Activated CD4-positive, alpha-beta T cell treated with anti-CD3 and anti-CD28 coated beads for 24 hours (primary cell): ENCODE data around the gene MSI2.

ENCODE experiments used
- DNase-seq, 2 donors: peaks; one replicate each; pipeline ENCODE4 v3.0.0-alpha.2; 2020; ENCODE audit warnings: low read depth in 2 of 2

MSI2 gene

GRCh38 chr17:57246257-57246656 is 10.1 kb upstream of the MSI2 start:
- DNase-seq: no peak

- DNase-seq: no peak
Observed at GRCh38 chr17:57247261-57247660, 9.1 kb upstream of the MSI2 start.

DNA sequence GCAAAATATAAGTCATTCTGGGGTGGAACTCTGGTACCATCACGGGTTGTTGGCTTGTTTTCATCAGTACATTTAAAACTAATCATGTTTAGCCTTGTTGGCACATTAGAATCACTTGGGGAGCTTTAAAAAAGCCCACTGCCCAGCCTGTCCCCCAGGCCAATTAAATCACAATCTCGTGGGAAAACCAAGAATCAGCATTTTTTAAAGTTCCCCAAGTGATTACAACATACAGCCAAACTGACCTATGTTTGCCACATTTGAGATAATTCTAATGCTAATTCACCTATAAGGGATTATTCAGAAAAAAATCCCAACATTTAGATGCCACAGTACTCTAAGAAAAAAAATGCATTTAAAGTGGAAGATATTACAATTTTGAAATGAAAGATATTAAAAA is 8.4 kb upstream of the MSI2 start:
- no peak for DNase-seq

DNA sequence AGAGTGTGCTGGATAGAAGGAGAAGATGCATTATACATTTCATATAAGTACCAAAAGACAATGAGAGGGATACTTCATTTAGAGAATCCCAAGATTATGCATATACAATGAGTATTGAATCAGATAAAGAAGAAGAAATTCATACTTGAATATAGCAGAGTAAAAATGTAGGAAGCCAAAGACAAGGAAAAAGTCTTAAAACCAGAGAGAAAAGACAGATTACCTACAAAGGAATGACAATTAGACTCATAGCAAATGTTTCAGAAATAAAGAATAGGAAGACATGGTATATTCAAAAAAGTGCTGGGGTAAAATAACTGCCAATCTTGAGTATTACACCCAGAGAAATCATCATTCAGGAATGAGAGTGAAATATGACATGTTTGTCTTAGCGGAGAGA is 6.8 kb upstream of the MSI2 start:
- DNase-seq: no peak

- no peak for DNase-seq
Observed at GRCh38 chr17:57251211-57251787, 5.0 kb upstream of the MSI2 start.

GRCh38 chr17:57253362-57254065 is 2.8 kb upstream of the MSI2 start:
- no peak for DNase-seq

GRCh38 chr17:57255182-57255775 is 1.0 kb upstream of the MSI2 start:
- DNase-seq: no peak

- no peak for DNase-seq
Observed at GRCh38 chr17:57256708-57257112, 387 bp downstream of the MSI2 start.

- DNase-seq: no peak
Observed at GRCh38 chr17:57257195-57257894, 1.0 kb downstream of the MSI2 start.

DNA sequence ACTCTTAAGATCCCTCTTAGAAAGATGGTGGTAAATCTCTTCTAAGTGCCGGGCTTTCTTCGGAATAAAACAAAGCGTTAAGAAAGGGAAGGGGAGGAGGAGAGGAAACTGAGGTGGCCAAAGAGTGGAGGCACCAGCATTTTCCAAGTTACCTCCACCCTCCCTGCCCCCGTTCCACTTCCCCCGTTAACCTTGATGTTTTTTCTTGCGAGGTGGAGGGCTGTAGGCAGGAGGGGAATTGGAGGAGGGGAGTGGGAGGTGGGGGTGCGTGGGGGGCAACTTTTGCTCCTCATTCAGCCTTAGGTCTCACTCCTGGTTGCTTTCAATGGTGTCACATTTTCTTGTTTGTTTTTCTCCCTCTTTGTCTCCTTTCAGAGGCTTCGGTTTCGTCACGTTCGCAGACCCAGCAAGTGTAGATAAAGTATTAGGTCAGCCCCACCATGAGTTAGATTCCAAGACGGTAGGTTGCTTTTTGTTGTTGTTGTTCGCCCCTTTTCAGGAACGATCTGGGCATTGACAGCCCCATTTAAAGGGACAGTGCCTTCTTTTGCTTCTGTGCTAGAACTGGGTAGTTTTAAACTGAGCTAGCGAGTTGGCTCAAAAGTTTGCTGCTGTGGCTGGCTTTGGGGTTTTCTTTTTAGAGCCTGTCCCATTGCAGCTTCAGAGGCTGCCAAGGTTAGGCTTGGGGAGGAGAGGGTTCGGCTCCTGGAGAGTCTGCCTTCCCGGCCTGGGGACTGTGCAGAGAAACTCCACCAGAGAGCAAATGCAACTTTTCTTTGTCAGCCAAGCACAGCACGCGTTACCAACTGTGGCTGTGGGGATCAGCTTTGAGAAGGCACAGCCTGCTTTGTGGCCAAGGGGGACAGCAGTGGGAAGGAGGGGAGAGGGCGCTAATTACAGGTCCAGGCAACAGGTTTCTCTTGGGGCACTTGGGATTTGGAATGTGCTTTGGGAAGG is 1.9 kb downstream of the MSI2 start:
- no peak for DNase-seq

DNA sequence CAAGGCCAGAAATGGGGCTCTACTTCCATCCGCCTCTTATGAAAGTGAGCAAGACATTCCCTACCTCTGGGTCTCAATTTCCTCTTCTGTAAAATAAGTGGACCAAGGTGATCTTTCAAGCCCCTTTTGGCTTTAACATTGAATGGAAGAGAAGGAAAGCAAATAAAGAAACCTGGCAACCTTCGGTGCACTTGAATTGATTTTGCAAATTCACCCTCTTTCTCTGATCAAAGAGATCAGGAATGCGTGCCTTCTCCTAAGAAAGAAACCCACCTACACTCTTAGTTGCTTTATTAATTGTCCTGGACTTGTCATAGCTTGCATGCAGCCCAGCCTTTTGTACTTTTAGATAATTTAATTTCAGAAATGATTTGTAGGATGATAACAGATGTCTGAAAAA is 3.0 kb downstream of the MSI2 start:
- no peak for DNase-seq

- no peak for DNase-seq
Observed at GRCh38 chr17:57259817-57260216, 3.5 kb downstream of the MSI2 start.

- DNase-seq: no peak
Observed at GRCh38 chr17:57260325-57261083, 4.2 kb downstream of the MSI2 start.

DNA sequence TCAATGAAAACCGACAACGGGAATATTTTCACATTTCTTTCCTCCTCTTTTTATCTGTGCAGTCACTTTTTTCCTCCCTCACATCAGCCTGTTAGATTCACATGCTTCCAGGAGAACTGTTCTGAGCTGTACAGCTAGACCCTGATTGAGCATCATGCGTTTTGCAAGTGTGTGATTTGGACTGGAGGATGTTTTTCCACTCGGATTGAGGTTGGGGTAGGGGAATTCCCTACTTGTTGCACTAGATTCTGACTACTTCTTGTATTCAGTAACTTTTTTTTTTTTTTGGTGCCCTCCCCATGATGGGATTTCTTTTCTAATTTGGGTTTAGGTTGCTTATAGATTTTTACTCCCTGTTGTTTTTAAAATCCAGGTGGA is 4.8 kb downstream of the MSI2 start:
- no peak for DNase-seq

DNA sequence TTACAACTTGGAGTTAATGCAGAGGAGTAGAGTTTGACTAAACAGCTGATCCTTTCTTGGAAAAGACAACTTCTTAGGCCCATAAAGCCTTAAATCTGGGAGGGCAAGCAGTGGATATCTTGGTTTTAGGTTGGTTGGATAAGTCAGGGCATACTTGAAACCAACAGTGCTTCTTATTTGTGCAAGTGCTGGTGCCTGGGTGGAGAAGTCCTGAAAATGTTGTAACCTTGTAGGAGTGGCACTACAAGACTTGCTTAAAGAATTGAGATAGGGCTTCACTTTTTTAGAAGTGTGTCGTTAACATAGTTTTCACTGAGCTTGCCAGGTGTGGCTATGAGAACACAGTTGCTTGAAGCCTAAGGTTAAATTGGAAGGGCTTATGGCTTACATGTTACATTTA is 6.2 kb downstream of the MSI2 start:
- DNase-seq: no peak

DNA sequence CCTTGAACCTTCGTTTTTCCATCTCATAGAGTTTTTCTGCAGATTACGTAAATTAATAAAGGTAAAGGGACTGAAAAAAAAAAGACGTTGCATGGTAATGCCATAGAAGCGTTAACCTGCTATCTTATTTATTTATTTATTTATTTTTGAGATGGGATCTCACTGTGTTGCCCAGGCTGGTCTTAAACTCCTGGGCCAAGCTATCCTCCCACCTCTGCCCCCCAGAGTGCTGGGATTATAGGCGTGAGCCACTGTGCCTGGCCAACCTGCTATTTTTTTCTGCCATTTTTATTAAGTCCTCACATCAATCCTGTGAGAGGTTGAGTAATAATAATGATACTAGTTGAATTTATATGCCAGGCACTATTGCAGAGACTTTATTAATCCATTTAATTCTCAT is 7.9 kb downstream of the MSI2 start:
- DNase-seq: no peak

DNA sequence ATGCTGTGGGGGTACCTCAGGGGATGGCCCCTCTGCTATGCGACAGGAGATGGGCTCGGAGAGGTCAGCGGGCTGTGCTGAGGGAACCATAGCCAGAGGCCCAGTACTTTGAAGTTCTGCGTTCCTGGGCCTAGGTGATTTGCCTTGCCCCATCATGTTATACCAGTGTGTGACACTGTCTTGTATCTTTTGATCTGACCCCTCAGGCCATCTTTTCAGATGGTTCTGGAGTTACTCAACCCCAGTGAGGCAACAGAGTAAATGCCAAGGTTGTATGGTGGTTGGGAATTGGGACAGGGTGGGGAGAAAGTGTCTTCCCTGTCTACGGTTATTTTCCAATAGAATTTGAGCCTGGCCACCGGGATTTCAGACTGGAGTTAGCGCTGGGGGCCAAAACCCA is 8.5 kb downstream of the MSI2 start:
- DNase-seq: no peak

GRCh38 chr17:57266902-57267311 is 10.6 kb downstream of the MSI2 start:
- DNase-seq: no peak

DNA sequence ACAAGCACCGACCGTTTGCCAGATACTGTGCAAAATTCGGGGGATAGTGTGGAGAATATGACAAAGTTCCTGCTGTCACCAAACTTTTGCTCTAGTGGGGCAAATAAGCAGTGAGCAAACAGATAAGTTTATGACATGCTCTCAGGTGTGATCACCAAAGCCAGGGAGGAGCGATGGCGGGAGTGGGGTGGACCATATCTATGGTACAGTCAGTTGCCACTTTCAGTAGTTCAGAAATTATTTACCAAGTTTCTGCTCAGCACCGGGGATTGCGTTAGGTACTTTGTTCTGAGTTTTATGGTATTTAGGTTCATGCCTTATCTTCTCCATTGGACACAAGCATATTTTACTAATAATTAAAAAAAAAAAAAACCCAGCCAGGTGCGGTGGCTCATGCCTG is 11.9 kb downstream of the MSI2 start:
- no peak for DNase-seq

GRCh38 chr17:57269052-57269451 is 12.7 kb downstream of the MSI2 start:
- no peak for DNase-seq
